ENCODE results near the gene GNB4.

GRCh38 chr3:179450901-179451264 lies 387 bp downstream of the GNB4 start:
- TF ChIP-seq EP300 (IDR thresholded peaks at IDR 0.05) (no peak), POLR2A (IDR thresholded peaks at IDR 0.05) (no peak), CTCF (IDR thresholded peaks at IDR 0.05) (no peak)

Data from ovary (tissue), 3 donors.